GM18498 (cell line): ENCODE results near the gene IKZF5.

ENCODE experiments used
- ATAC-seq: cut with Tn5 transposase; IDR thresholded peaks from one replicate; pipeline ENCODE4 v1.9.1; 2021; ENCODE audit warnings: mild to moderate bottlenecking, moderate library complexity; ENCODE audit not compliant: unreplicated experiment

The IKZF5 gene, protein sequence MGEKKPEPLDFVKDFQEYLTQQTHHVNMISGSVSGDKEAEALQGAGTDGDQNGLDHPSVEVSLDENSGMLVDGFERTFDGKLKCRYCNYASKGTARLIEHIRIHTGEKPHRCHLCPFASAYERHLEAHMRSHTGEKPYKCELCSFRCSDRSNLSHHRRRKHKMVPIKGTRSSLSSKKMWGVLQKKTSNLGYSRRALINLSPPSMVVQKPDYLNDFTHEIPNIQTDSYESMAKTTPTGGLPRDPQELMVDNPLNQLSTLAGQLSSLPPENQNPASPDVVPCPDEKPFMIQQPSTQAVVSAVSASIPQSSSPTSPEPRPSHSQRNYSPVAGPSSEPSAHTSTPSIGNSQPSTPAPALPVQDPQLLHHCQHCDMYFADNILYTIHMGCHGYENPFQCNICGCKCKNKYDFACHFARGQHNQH

DNA sequence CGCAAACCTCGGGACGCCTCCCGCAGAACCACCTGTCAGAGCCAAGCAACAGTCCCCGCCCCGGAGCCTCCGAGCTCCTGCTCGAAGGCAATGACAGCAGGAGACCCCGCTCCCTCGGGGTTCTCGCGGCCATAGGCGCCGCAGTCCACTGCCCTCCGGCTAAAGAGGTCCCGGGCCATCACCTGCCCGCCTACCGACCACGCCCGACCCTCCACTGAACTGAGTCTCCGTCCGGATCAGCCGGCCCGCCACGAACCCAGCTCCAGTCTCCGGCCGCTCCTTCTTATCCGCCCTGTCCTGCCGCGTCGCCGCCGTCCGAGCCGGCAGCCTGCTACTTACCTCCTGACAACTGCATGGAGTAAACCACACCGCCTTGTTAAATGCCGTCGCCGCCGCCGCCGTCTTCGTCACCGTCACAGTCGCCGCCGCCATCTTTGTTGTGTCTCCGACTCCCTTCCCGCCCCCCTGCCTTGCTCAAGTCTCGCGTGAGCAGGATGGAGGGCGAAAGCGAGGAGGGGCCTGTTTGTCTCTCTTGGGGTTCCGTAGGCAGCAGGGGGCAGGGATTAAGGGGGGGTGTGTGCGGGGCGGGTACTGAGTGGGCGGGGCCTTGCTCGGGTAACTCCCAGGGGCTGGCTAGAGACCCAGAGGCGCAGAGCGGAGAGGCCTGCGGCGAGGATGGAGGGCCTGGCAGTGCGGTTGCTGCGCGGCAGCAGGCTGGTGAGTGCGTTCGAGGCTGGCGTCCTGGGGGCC, at the start of gene IKZF5, which contains the start of gene ACADSB:
TSS of gene IKZF5 (minus strand) at position 441 of the 750 bp plus-strand sequence. CDS start 10,170 bp downstream, outside the sequence.
TSS of gene ACADSB (plus strand) at position 652 of the 750 bp plus-strand sequence. CDS start at position 676, 24 bp downstream.
- ATAC-seq: peak; percentile 87

DNA sequence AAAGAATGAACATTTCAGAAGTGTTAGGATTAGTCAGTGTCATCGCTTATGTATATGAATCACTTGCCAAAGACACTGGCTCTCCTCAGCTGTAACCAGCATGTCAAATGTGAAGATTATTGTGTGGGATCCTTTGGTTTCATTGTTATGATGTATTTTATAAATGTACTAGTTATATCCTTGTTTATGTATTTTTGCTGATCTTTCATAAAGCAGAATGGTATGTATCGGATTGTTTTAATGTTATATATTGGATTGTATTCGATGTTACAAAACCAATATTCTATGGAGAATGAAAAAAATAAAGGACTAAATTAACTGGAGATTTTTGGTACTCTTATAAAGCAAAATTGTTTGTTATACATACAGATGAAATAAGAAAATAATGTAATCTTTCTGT, 49.4 kb upstream of the IKZF5 start:
- ATAC-seq: no peak

DNA sequence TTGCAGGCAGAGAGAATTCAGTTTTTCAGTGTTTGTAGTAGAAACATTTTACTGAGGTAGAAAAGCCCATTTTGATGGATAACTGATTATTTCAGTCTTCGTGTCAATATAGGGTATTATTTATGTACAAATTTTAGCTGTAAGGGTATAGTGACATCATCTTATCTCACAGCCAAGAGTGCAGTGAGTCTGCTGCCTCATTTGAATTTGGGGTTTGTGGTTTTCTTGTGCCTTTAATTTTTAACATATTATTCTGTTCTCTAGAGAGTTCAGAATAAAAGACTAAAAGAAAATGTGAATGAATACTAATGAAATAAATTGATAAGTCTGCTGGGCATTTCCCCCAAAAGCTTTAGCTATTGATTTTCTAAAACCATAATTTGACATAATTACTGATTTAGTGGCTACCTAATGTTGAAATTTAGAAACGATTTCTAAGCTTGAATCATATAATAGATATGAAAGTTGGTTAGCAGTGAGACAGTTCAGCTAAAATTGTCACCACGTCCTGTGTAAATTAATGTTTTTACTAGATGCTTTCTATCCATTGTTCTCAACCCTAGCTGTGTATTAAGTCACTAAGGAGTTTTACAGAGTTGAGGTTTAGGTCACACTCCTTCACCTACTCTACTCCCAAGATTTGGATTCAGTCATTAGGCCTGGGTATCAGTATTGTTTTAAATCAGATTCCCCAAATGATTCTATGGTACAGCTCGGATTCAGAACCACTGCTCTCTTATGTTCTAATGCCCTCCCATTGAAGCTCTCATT, 37.6 kb upstream of the IKZF5 start:
- no peak for ATAC-seq

DNA sequence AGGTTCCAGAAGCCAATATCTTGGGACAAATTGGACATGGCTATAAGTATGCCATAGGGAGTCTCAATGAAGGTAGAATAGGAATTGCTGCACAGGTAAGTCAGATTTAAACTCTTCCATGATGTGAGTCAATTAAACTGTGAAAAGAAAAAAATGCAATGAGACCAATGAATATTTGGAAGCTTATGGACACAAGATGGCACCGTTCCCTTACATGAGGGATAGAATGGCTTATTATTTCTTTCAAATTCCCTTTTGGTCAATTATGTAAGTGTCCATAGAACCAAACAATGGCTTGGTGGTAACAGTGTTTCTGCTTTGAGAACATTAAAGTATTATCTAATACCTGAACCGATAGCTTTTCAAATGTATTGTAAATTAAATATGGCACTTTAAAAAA, 35.8 kb upstream of the IKZF5 start:
- no peak for ATAC-seq

DNA sequence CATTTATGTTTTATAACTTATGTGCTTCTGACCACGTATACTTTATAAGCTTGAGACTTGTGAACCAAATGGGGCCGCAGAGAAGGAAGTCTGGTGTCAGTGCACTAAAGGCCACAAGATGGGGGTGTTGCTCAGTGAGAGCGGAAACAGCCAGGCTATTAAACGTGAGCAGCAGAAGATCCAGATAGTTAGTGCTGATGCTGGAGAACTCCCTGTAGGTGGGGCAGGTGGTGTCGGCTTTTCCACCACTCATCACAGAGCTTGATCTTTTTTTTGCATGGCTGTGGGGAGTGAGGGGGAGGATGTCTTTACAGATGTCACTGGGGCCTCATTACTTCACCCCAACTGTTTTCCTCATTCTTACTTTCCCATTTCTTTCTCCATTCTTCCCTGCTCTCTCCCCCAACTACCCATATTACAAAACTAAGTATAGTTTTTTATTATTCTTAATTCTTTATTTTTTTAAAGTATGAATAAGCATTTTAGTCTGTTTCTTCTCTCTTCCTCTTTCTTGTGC, 34.9 kb upstream of the IKZF5 start:
- no peak for ATAC-seq

DNA sequence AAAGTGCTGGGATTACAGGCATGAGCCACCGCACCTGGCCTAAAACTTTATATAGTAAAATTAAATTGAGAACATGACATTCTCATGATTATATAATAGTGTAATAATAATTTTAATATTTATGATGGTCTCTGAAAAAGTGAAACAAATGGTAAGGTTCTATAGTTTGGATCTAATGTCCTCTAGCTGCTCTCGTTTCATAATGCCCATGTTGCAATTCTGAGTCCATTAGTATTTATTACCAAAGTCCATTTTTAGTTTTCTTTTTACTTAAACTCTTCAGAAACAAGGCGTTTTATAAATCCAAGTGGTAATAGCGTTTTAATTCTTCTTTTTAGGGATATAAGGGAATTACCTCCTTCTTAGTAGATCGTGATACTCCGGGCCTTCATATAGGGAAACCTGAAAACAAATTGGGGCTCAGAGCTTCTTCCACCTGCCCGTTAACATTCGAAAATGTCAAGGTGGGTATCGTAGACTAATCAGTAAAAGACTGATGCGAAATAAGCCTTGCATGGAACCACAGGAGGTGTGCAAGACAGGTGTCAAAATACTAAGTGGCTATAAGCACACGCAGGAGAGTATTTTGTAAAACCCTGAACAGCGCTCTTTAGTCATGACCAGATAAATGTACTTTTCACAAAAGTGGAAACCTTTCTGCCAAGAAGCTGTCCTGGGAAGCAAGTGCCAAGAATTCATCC, 34.3 kb upstream of the IKZF5 start:
- no peak for ATAC-seq

DNA sequence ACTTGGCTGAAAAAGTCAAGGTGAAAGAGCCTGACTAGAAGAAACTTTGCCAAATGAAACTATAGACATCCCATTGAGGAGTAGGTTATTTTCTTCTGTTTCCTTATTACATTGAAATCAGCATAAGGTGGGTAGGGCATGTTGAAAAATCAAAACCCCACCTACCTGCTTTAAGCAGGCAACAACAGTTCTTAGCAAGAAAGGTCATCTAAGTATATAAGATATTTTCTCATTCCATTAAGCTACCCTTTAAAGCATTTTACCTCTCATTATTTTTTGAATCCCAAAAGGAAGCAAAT, 31.0 kb upstream of the IKZF5 start:
- ATAC-seq: no peak

DNA sequence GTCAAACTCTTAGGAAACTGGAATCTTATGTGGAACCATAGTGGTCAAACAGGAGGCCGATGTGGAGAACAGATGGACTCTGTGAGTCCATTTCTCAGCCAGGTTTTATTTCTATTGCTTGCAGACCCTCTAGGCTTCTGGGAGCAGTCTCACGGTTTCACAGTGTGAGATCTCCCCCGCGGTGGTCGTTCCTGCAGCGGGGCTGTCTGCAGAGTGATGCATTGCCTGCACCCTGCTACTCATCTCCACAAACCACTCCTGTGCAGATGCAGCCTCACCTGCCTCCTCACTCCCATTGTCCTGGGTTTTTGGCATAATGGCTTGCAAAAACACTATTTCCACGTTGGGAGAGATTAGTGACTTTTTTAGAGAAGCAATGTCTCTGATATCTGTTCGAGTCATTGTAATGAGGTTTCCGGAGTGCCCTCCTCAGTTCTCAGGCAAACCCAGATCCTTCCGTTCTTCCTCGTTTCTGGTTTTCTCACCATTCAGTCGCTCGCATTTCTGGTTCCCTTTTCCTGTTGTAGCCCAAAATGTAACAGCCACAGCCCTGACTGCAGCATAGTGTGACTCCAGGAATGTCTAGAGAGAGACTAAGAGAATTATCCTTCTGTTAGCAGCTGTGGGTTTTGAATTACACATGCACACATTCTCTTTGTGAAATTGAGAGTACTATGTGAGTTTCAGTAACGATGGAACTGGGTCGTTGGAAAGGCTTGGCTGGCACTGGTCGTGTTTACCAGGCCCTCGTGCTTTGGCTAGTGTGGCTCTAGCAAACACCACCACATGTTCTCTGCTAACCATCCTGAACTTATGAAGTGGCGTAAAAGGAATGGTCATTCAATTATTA, 30.4 kb upstream of the IKZF5 start:
- ATAC-seq: no peak

DNA sequence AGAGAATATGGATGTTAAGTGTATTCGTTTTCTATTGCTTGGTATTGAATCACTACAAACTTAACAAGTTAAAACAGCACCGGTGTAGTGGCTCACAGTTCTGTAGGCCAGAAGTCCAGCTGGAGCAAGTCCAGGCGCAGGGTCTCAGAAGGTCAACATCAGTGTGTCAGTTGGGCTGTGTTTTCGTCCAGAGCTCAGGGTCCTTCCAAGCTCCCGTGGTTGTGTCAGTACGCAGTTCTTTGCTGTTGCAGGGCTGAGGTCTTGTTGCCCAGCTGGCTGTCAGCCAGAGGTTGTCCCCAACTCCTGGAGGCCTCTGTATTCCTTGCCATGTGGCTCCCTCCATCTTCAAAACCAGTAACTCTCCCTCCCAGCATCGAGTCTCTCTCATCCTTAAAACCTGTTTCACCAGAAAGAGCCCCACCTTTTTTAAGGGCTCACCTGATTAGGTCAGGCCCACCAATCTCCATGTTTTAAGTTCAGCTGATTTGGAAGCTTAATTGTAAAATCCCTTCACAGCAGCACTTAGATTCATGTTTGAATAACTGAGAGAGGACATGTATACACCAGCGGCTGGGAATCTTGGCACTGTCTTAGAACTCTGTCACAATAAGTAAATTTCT, 27.0 kb upstream of the IKZF5 start:
- ATAC-seq: no peak

DNA sequence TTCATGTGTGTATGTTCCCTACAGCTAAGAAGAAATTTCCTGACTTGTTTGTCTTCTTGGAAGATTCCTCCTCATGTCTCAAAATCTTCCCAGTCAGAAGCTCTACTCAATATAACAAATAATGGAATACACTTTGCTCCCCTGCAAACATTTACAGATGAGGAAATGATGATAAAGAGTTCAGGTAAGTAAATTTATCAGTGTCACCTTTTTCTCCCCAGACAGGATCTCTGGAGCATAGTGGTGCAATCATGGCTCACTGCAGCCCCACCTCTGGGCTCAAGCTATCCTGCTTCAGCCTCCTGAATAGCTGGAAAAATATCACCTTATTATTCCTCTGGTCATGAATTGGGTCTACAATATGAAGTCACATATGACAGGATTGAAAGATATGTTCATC, 25.7 kb upstream of the IKZF5 start:
- ATAC-seq: no peak

DNA sequence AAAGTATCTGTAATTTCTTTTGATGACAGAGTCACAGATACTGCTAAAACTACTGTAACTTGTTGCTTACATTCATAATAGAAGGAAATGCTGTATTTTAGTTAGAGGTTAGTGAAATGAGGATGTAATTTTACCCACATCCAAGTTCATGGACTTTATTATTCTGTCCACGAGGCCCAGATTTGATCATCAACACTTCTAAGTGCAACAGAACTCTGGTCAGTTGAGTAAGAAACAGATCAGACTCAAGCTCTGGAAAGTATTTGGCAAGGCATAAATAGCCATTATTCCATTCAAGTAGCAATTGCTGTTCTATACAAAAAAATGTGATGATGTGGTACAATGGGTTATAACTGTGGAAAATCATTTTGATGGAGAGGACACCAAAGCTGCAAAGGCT, 22.5 kb upstream of the IKZF5 start:
- ATAC-seq: no peak

DNA sequence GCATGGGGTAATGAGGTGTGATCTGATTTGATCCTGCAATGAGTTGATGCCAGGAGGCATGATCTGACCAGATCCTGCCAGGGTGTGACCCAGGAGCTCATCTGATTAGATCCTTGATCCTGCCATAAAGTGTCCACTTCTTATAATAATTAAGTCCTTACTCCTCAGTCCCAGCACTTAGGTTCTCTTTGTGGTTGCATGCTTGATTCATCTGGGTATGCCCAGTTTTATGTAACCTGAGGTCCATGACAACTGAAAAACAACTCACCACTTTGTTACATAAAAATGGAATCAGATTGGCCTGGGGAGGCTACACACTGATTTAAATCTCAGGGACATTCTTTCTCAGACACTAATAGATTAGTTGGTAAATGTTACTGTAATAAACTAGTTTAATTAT, 19.3 kb upstream of the IKZF5 start:
- ATAC-seq: no peak

DNA sequence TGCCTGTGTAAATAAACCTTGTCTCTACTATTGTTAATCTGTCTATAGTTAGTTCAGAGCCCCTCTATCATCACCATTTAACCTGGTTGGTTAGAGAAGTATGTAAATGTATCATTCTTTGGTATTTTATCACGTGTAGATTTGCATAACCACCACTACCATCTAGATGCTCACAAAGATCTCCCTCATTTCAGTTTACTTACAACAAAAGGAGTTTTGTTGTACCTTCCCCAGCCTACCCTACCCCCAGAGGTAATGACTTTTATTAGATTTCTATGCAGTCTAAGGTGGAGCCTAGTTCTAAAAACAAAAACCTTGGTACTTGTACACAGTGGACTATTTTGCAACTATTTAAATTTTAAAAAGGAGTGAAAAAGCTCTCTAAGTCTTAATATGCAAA, 17.7 kb upstream of the IKZF5 start:
- ATAC-seq: no peak

DNA sequence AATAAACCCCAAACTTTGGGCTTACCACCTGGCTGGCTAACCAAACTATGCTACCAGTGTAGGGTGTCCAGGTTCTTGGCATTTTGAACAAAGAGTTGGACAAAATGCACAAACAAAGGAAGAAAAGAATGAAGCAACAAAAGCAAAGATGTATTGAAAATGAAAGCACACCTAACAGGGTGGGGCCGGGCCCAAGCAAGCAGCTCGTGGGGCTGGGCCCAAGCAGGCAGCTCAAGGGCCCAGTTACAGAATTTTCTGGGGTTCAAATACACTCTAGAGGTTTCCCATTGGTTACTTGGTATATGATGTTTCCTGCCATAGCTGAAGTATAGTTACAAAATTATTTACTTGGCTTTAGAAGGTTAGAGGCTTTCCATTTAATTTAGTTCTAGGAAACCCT, 15.9 kb upstream of the IKZF5 start:
- no peak for ATAC-seq

DNA sequence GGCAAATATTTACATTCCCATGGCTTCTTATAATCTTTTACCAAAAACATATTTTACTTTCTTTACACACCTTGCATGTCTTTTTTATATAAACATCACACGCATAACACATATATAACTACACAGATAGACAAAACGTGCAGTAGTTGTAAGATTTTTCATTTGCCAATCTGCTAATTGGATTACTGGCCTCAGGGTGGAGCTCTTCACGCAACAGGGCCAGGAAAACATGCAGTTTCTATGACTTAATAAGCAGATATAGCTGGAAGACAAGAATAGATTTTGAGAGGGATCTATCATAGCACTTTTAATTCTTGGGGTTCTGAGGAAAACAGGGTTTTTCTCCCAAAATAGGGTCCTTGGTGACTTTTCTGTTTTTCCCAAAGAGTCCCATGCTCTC, 12.9 kb upstream of the IKZF5 start:
- ATAC-seq: no peak

DNA sequence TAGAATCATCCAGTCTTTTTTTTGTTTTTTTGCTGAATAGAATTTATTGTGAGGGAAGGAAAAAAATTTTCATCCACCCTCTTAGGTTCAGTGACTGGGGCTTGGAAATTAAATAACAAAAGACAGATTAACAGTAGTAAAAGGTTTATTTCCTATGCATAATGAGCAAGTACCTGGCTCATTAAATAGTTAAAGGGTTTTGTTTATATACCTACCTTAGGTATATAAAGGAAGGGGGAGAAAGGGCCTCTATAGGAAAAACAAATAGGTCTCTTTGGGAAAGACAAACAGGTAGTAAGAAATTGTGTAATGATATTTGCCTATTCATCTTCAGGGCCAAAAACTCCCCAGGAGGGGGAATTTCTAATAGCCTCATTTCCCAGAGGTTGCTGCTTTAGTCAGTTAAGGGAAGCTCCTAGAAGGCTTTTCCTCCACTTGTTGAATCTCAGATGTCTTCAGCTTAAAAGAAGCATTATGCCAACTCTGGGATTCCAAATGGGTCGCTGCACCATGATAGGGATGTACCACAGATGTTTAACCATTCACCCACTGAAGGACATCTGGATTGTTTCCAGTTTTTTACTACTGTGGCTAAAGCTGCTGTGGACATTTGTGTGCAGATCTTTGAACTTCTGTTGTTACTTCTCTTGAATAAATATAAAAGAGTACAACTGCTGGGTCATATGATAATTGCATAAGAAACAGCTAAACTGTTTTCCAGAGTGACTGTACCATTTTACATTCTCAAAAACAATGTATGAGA, 11.5 kb upstream of the IKZF5 start:
- ATAC-seq: no peak

DNA sequence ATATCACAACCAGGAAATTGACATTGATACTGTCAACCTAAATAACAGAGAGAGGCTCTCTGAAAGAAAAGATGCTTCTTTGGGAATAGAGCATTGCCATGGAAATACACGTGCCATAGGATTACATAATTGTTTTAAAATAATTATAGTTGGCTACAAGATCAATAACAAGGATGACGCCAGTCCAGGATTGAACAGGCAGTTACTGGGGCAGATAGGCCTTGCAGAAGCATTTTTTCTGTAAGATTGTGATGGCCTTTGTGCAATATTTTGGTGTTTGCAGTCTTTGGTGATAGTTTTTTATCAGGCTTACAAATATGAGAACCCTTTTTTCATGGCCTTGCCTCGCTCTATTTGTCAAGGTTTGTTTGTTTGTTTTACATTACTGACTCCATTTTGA, 10.7 kb upstream of the IKZF5 start:
- no peak for ATAC-seq

DNA sequence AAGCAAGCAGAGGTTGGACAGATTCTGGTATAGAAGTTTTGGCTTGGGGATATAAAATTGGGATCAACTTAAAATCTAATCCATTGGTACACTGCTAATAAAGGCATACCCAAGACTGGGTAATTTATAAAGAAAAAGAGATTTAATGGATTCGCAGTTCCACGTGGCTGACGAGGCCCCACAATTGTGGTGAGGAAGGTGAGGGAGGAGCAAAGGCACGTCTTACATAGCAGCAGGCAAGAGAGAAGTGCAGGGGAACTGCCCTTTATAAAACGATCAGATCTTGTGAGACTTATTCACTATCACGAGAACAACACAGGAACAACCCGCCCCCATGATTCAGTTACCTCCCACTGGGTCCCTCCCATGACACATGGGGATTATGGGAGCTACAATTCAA, 9.9 kb upstream of the IKZF5 start:
- ATAC-seq: no peak
